Epidermal melanocyte (primary cell): ENCODE results near the gene PHLDB2.

Experiments
- DNase-seq: peaks from one replicate; pipeline ENCODE4 v3.0.0; 2011; ENCODE audit warnings: low spot score; ENCODE audit not compliant: insufficient read length

PHLDB2 gene

GRCh38 chr3:112013784-112014143, 154.7 kb downstream of the PHLDB2 start:
- DNase-seq: no peak

GRCh38 chr3:112017091-112017490, 158.0 kb downstream of the PHLDB2 start:
- no peak for DNase-seq

DNA sequence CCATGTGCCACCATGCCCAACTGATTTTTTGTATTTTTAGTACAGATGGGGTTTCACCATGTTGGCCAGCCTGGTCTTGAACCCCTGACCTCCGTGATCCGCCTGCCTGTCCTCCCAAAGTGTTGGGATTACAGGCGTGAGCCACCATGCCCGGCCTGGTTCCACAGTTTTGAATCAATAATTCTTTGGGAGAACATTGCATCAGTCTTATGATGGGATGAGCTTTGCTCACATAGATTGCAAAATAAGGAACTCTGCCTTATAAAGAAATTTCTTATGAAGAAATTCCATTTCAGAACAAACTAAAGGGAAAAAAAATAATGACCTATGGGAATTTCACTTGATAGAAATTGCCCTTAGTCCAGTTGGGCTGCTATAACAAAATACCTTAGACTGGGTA, 159.6 kb downstream of the PHLDB2 start:
- no peak for DNase-seq

- DNase-seq: no peak
Observed at GRCh38 chr3:112019716-112020115, 160.7 kb downstream of the PHLDB2 start.

- DNase-seq: no peak
Observed at GRCh38 chr3:112020674-112021085, 161.6 kb downstream of the PHLDB2 start.
